Femur (tissue), 1 donor: ENCODE results near the gene ZNF800.
A peak's percentile ranks its signal among the peaks of the same experiment; 100 is the strongest.
"Not testable (repeated sequence)": the region's sequence is repeated elsewhere in the genome, so short reads cannot be mapped to it uniquely, and the experiment has no call there.

Experiments used
- DNase-seq: peaks from one replicate; pipeline ENCODE4 v3.0.0-alpha.2; 2017

Gene ZNF800

GRCh38 chr7:127392566-127393367, at the start of gene ZNF800:
TSS of gene ZNF800 (minus strand) at chr7:127392708. CDS start at chr7:127391557, 1,151 bp downstream.
- peak; percentile 94 for DNase-seq

GRCh38 chr7:127440206-127440605, 47.7 kb upstream of the ZNF800 start:
- no peak for DNase-seq

- DNase-seq: no peak
Measured at GRCh38 chr7:127438836-127439235, 46.3 kb upstream of the ZNF800 start.

- DNase-seq: no peak
Measured at GRCh38 chr7:127437837-127438236, 45.3 kb upstream of the ZNF800 start.

- DNase-seq: no peak
Measured at GRCh38 chr7:127437241-127437640, 44.7 kb upstream of the ZNF800 start.

GRCh38 chr7:127429281-127429680, 36.8 kb upstream of the ZNF800 start:
- DNase-seq: not testable (repeated sequence)

- DNase-seq: no peak
Measured at GRCh38 chr7:127419196-127419595, 26.7 kb upstream of the ZNF800 start.

GRCh38 chr7:127418459-127418858, 26.0 kb upstream of the ZNF800 start:
- no peak for DNase-seq

GRCh38 chr7:127417346-127417745, 24.8 kb upstream of the ZNF800 start:
- DNase-seq: no peak

GRCh38 chr7:127415060-127415742, 22.7 kb upstream of the ZNF800 start:
- DNase-seq: no peak

- DNase-seq: no peak
Measured at GRCh38 chr7:127413962-127414361, 21.5 kb upstream of the ZNF800 start.

GRCh38 chr7:127413326-127413725, 20.8 kb upstream of the ZNF800 start:
- DNase-seq: no peak

- no peak for DNase-seq
Measured at GRCh38 chr7:127411176-127411575, 18.7 kb upstream of the ZNF800 start.

- no peak for DNase-seq
Measured at GRCh38 chr7:127409629-127410028, 17.1 kb upstream of the ZNF800 start.

- DNase-seq: no peak
Measured at GRCh38 chr7:127404286-127405072, 12.0 kb upstream of the ZNF800 start.

GRCh38 chr7:127396184-127396583, 3.7 kb upstream of the ZNF800 start:
- DNase-seq: no peak

GRCh38 chr7:127395104-127395503, 2.6 kb upstream of the ZNF800 start:
- not testable (repeated sequence) for DNase-seq

GRCh38 chr7:127393368-127394058, 1.0 kb upstream of the ZNF800 start:
- peak; percentile 28 for DNase-seq

GRCh38 chr7:127392182-127392565, 334 bp downstream of the ZNF800 start:
- DNase-seq: peak; percentile 63

GRCh38 chr7:127391591-127392181, 822 bp downstream of the ZNF800 start:
- no peak for DNase-seq

GRCh38 chr7:127390817-127391590, 1.5 kb downstream of the ZNF800 start:
- no peak for DNase-seq
